Mesenchymal stem cell (in vitro differentiated cells and primary cell): ENCODE data around the gene INHBC.
A peak's percentile ranks its signal among the peaks of the same experiment; 100 is the strongest.

Experiments used
- DNase-seq: peaks from one replicate; pipeline ENCODE4 v3.0.0-alpha.2; 2013
- H2AFZ ChIP-seq: one replicate; pipeline ENCODE4 v1.6.1; 2013; ENCODE audit warnings: low read depth, mild to moderate bottlenecking, control low read depth, inconsistent platforms, low read length, moderate library complexity
- H2AK5ac ChIP-seq: 2 replicates; pipeline ENCODE4 v1.6.1; 2013; ENCODE audit warnings: low read length, moderate library complexity, mild to moderate bottlenecking, inconsistent platforms; ENCODE audit not compliant: severe bottlenecking
- H2BK120ac ChIP-seq: one replicate; pipeline ENCODE4 v1.6.1; 2013; ENCODE audit warnings: low read depth, mild to moderate bottlenecking, inconsistent platforms, low read length, moderate library complexity
- H2BK12ac ChIP-seq, 2 experiments: one replicate each; pipeline ENCODE4 v1.6.1; 2013; ENCODE audit warnings: inconsistent platforms in 2 of 2, low read length in 2 of 2, mild to moderate bottlenecking in 2 of 2, moderate library complexity in 2 of 2, control low read depth in 1 of 2
- H2BK15ac ChIP-seq: one replicate; pipeline ENCODE4 v1.6.1; 2013; ENCODE audit warnings: mild to moderate bottlenecking, low read depth, inconsistent platforms; ENCODE audit not compliant: poor library complexity, severe bottlenecking
- H2BK5ac ChIP-seq: 2 replicates; pipeline ENCODE4 v1.6.1; 2013; ENCODE audit warnings: low read depth, mild to moderate bottlenecking, low read length, control low read depth, inconsistent platforms; ENCODE audit not compliant: poor library complexity, severe bottlenecking
- H3K14ac ChIP-seq, 2 experiments: one replicate each; pipeline ENCODE4 v1.6.1; 2013; ENCODE audit warnings: inconsistent platforms in 2 of 2, low read length in 2 of 2, control low read depth in 1 of 2, mild to moderate bottlenecking in 1 of 2, moderate library complexity in 1 of 2
- H3K18ac ChIP-seq, 2 experiments: one replicate each; pipeline ENCODE4 v1.6.1; 2013; ENCODE audit warnings: inconsistent platforms in 2 of 2, low read length in 2 of 2, control low read depth in 1 of 2, low read depth in 1 of 2, mild to moderate bottlenecking in 1 of 2
- H3K23ac ChIP-seq, 2 experiments: one replicate each; pipeline ENCODE4 v1.6.1; 2013; ENCODE audit warnings: inconsistent platforms in 2 of 2, low read length in 2 of 2, mild to moderate bottlenecking in 2 of 2, moderate library complexity in 2 of 2, control low read depth in 1 of 2
- H3K27ac ChIP-seq: 2 replicates; pipeline ENCODE4 v1.5.1; 2013; ENCODE audit warnings: mild to moderate bottlenecking, moderate library complexity, low read length, control low read depth, inconsistent platforms; ENCODE audit not compliant: poor library complexity, severe bottlenecking
- H3K27me3 ChIP-seq, 2 experiments: 2 replicates each; pipeline versions ENCODE4 v1.6.1 to v1.7.0; 2013; ENCODE audit warnings: low read length in 2 of 2, mild to moderate bottlenecking in 2 of 2, moderate library complexity in 2 of 2, control low read depth in 1 of 2, inconsistent platforms in 1 of 2; ENCODE audit not compliant: control insufficient read depth in 1 of 2, insufficient read depth in 1 of 2
- H3K36me3 ChIP-seq, 2 experiments: 2 replicates each; pipeline versions ENCODE4 v1.6.1 to v1.7.0; 2013; ENCODE audit warnings: low read length in 2 of 2, control low read depth in 1 of 2, inconsistent platforms in 1 of 2, low read depth in 1 of 2, mild to moderate bottlenecking in 1 of 2; ENCODE audit not compliant: insufficient read depth in 2 of 2, control insufficient read depth in 1 of 2
- H3K4ac ChIP-seq, 2 experiments: one replicate each; pipeline ENCODE4 v1.6.1; 2013; ENCODE audit warnings: inconsistent platforms in 2 of 2, low read length in 2 of 2, mild to moderate bottlenecking in 2 of 2, moderate library complexity in 2 of 2, control low read depth in 1 of 2, low read depth in 1 of 2
- H3K4me1 ChIP-seq: 2 replicates; pipeline ENCODE4 v1.6.1; 2013; ENCODE audit warnings: low read depth, low read length, control low read depth; ENCODE audit not compliant: control insufficient read depth, insufficient read depth
- H3K4me2 ChIP-seq: 2 replicates; pipeline ENCODE4 v1.6.1; 2013; ENCODE audit warnings: low read length, mild to moderate bottlenecking, inconsistent platforms; ENCODE audit not compliant: poor library complexity, severe bottlenecking
- H3K4me3 ChIP-seq, 2 experiments: 2 replicates each; pipeline versions ENCODE4 v1.5.1 to v1.7.0; 2013; ENCODE audit warnings: low read length in 2 of 2, mild to moderate bottlenecking in 2 of 2, control low read depth in 1 of 2, low read depth in 1 of 2; ENCODE audit not compliant: insufficient read depth in 1 of 2
- H3K79me1 ChIP-seq: replicated peaks from 2 replicates; pipeline ENCODE4 v1.6.1; 2013; ENCODE audit warnings: mild to moderate bottlenecking, control low read depth, low read length, inconsistent platforms; ENCODE audit not compliant: poor library complexity, severe bottlenecking
- H3K9ac ChIP-seq: 2 replicates; pipeline ENCODE4 v1.7.0; 2013; ENCODE audit warnings: mild to moderate bottlenecking, low read length, moderate library complexity
- H3K9me3 ChIP-seq: 2 replicates; pipeline ENCODE4 v1.7.0; 2013; ENCODE audit warnings: mild to moderate bottlenecking, low read length; ENCODE audit not compliant: control insufficient read depth
- H4K8ac ChIP-seq: one replicate; pipeline ENCODE4 v1.6.1; 2013; ENCODE audit warnings: inconsistent platforms, mild to moderate bottlenecking, low read length, moderate library complexity
- H4K91ac ChIP-seq: one replicate; pipeline ENCODE4 v1.6.1; 2013; ENCODE audit warnings: mild to moderate bottlenecking, low read length, inconsistent platforms
- WGBS: methylation state at CpG from one replicate; pipeline ENCODE4 v1.1.7; 2013; ENCODE audit warnings: mixed read lengths; 5-methylcytosine and 5-hydroxymethylcytosine counted together

INHBC gene

GRCh38 chr12:57481671-57482070, 47.1 kb downstream of the INHBC start:
- peaks cover 3% of the 10 kb centered on the region for H3K4me1 ChIP-seq
- H3K4ac ChIP-seq, result no peak overlapping the region
- no peak overlapping the region for H3K18ac ChIP-seq
- peaks cover 13 to 50% of the 10 kb centered on the region in 2 experiments for H3K27me3 ChIP-seq
- no peak overlapping the region for H2BK15ac ChIP-seq
- no peak overlapping the region for H4K91ac ChIP-seq
- H2BK5ac ChIP-seq, result no peak overlapping the region
- H3K23ac ChIP-seq, result no peak overlapping the region
- no peak overlapping the region for H3K4me2 ChIP-seq
- no peak overlapping the region for H3K9ac ChIP-seq
- no peak overlapping the region for H2AFZ ChIP-seq
- no peak overlapping the region for H3K4me3 ChIP-seq
- no peak overlapping the region for H2BK120ac ChIP-seq
- H2BK12ac ChIP-seq, result no peak overlapping the region
- 86% methylated on average over 1 of the region's 1 CpG for WGBS
- no peak overlapping the region for H3K27ac ChIP-seq
- no peak overlapping the region for H2AK5ac ChIP-seq
- H3K9me3 ChIP-seq, result no peaks in the 10 kb centered on the region
- no peaks in the 10 kb centered on the region for H3K36me3 ChIP-seq
- no peak for DNase-seq
- no peak overlapping the region for H3K14ac ChIP-seq
- H3K79me1 ChIP-seq, result no peaks in the 10 kb centered on the region
- no peak overlapping the region for H4K8ac ChIP-seq

- Histone ChIP-seq H3K36me3 (no peaks in the 10 kb centered on the region), H2BK12ac (no peak overlapping the region), H2AK5ac (no peak overlapping the region), H3K9ac (no peak overlapping the region), H3K27ac (peak overlapping the region; percentile 65), H3K23ac (no peak overlapping the region), H3K4ac (no peak overlapping the region), H2BK120ac (no peak overlapping the region), H2AFZ (no peak overlapping the region), H4K8ac (no peak overlapping the region), H3K4me3 (no peak overlapping the region), H3K14ac (no peak overlapping the region), H3K4me1 (peaks cover 4% of the 10 kb centered on the region), H2BK5ac (no peak overlapping the region), H4K91ac (no peak overlapping the region), H3K27me3 (peaks cover 0 to 32% of the 10 kb centered on the region in 2 experiments), H2BK15ac (no peak overlapping the region), H3K79me1 (no peaks in the 10 kb centered on the region), H3K9me3 (no peaks in the 10 kb centered on the region), H3K4me2 (no peak overlapping the region), H3K18ac (no peak overlapping the region)
- peak; percentile 42 for DNase-seq
- WGBS, result 66% methylated on average over 5 of the region's 5 CpGs
Observed at GRCh38 chr12:57483466-57483865, 48.9 kb downstream of the INHBC start.

- Histone ChIP-seq H3K36me3 (peaks cover 9 to 17% of the 10 kb centered on the region in 2 experiments), H3K4me1 (peaks cover 12% of the 10 kb centered on the region), H4K8ac (no peak overlapping the region), H4K91ac (no peak overlapping the region), H2AFZ (peak overlapping the region; percentile 30), H3K9ac (no peak overlapping the region), H2BK5ac (no peak overlapping the region), H2BK120ac (no peak overlapping the region), H2BK15ac (no peak overlapping the region), H3K4me3 (no peak overlapping the region), H2AK5ac (peak overlapping the region; percentile 29), H3K79me1 (peaks cover 8% of the 10 kb centered on the region), H3K18ac (no peak overlapping the region), H3K27ac (no peak overlapping the region), H3K23ac (no peak overlapping the region), H3K4me2 (no peak overlapping the region), H3K4ac (no peak overlapping the region), H3K27me3 (peaks cover 0 to 12% of the 10 kb centered on the region in 2 experiments), H2BK12ac (no peak overlapping the region), H3K14ac (no peak overlapping the region), H3K9me3 (no peaks in the 10 kb centered on the region)
- no peak for DNase-seq
Observed at GRCh38 chr12:57485695-57486094, 51.1 kb downstream of the INHBC start.

GRCh38 chr12:57487055-57487596, 52.5 kb downstream of the INHBC start:
- Histone ChIP-seq H3K4me1 (peaks cover 12% of the 10 kb centered on the region), H2AFZ (peak overlapping the region; percentile 66), H3K4me2 (no peak overlapping the region), H4K91ac (peak overlapping the region; percentile 59), H3K27me3 (no peaks in the 10 kb centered on the region), H3K27ac (no peak overlapping the region), H3K4me3 (peak overlapping the region in 1 of 2 experiments; percentile 89), H3K9ac (peak overlapping the region; percentile 99), H3K4ac (peak overlapping the region in 1 of 2 experiments; percentile 11), H2BK12ac (no peak overlapping the region), H3K14ac (no peak overlapping the region), H2BK120ac (peak overlapping the region; percentile 27), H2BK5ac (no peak overlapping the region), H3K36me3 (peaks cover 16 to 29% of the 10 kb centered on the region in 2 experiments), H2BK15ac (no peak overlapping the region), H3K18ac (no peak overlapping the region), H3K23ac (no peak overlapping the region), H3K9me3 (no peaks in the 10 kb centered on the region), H4K8ac (peak overlapping the region; percentile 97), H2AK5ac (peak overlapping the region; percentile 20), H3K79me1 (peaks cover 10% of the 10 kb centered on the region)
- DNase-seq, result no peak
- 96% methylated on average over 27 of the region's 27 CpGs for WGBS
